DMS114 treated with DMSO at 0.1 percent for 48 hours (cell line): ENCODE data around the gene ITPA.

Source experiments
- DNase-seq: peaks from one replicate; lab custom pipeline; 2025; ENCODE audit not compliant: unreplicated experiment; lab: John Stamatoyannopoulos, UW

Gene ITPA

DNA sequence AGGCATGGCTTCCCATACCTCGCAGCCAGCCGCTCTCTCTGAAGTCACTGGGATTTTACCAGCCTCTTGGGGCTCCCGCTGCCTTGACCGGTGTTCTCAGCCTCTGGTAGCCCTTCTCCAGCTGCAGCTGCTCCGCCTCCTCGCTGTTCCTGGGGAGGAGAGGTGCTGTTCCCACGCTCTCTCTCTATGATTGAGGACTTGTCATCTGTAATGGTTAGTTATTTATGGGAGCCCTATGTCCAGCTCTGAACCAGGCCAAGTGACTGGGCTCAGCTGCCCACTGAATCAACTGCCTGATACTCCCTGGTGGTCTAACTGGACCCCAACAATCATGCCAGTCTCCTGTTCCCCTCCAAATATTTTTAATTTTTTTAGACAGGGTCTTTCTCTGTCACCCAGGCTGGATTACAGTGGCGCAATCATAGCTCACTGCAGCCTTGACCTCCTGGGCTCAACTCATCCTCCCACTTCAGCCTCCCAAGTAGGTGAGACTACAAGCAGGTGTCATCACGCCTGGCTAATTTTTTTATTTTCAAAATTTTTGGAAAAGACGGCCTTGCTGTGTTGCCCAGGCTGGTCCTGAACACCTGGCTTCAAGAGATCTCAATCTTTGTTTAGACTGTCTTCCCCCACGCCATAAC, 34.5 kb downstream of the ITPA start:
- DNase-seq: no peak

DNA sequence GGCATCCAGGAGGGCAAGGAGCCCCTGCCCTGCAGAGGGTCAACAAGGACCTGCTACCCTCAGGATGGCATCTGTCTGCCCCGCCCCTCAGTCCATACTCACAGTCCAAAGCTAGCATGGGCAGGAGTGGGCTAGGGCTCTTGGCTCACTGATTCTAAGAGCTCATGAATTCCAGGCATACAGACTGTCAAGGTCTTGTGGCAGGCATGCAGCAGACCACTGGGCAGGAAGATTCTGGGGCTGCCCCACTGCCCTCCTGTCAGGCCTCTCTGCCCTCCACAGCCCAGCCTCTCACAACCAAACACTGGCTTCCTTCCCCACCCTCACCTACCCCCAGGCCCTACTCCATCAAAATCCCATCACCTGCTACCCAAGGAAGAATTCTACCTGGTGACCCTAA, 35.3 kb downstream of the ITPA start:
- DNase-seq: no peak

DNA sequence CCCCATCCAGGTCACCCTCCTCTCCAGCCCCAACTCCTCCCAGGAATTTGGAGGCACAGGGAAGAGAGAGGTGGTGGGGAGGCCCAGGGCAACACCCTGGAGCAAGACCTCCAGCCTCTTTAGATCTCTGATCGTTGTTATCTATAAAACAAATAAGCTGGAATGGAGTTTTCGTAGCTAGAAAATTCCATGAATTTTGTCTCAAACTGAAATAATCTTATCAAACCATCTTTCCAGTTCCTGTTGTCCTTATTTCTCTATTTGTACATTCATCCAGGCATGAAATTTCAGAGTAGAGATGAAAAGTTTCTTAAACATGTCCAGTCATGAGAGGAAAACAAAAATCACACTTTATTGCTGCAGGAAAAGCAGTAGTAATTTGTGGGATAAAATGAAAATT, 35.9 kb downstream of the ITPA start:
- DNase-seq: no peak

DNA sequence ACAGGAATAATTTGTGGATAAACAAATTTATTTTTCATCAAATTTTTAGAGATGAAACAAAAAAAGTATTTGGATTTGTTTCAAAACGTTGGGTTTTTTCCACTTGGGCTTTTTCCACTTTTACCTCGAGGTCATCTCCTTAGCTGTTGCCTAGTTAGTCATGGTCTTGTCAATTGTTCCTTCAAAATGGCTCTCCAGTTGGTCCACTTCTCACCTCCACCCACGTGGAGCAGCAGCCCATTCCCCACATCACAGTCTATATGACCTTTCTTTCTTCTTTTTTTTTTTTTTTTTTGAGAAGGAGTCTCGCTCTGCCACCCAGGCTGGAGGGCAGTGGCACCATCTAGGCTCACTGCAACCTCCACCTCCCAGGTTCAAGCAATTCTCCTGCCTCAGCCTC, 36.4 kb downstream of the ITPA start:
- DNase-seq: no peak

DNA sequence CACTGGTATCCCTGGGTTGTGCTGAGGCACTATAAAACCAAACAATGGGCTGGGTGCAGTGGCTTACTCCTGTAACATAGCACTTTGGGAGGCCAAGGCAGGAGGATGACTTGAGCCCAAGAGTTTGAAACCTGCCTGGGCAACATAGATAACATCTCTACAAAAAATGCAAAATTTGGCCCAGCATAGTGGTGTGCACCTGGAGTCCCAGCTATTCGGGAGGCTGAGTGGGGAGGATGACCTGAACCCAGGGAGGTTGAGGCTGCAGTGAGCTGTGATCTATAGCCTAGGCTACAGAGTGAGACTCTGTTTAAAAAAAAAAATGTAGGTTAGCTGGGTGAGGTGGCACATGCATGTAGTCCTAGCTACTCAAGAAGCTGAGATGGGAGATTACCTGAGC, 37.4 kb downstream of the ITPA start:
- no peak for DNase-seq

DNA sequence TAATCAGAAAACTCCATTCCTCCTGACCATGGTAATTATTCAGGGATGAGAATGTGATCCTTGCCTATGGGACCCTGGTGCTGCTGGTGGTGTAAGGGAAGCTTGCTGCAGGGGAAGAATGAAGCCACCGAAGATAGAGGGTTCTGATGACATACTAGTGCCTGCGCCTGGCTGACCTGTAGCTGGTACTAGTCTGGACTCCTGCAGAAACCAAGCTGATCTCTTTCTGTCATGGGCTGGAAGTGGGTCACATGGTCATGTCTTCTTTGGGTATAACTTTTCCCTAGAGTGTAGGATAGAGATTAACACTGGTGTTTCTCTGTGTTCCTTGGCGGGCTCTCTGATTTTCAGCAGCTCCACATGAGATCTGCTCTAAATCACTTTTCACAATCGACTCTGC, 38.3 kb downstream of the ITPA start:
- no peak for DNase-seq

DNA sequence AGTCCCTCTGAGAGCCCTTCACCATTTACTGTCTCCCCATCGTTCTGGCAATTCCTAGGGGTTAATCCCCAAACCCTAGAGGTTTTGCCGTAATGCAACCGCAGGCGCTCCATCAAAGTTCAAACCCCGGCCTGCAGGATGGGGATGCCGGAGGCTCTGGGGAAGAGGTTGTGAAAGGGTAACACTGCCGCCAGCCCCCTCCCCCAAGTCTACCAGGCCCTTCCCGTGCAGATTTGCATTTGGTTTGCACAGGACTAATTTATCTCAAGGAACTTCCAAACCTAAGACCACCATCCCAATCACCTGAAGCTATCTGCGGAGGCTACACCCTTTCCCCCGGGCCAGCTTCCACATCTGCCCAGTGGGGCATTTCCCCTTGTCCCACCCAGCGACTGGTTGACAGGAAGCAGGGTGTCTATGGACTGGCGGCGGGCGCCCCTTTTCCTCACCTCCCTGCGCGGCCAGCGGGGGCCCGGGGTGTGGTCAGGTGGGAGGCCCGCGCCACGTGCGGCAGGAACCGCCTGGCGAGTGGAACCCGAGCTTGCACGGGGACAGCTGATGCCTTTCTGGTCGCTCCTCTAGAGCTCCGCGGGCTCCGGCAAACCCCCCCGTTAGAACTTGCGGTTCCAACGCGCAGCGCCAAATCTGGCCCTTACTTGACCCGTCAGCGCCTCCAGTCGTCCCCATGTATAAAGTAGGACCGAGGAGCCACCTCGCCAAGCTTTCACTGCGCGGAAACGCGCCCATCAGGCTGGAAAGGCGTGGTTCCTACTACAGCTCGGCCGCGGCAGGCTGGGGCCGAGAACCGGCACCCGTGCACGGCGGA, 39.1 kb downstream of the ITPA start:
- DNase-seq: no peak

DNA sequence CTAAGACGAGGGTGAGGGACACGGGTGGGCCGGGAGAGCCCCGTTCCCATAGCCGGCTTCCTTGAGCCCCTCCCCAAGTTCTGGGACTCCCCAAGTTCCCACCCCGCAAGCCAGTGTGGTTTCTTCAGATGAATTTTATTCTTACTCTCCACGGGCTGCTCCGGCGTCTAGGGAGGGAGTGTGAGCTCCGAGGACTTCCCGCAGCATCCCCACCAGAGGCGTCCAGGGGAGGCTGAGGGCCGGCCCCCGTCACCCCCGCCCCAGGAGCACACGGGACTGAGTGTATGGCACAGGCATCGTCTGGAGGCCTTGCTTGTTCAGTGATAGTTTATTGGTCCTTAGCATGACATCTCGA, 39.7 kb downstream of the ITPA start:
- DNase-seq: no peak

DNA sequence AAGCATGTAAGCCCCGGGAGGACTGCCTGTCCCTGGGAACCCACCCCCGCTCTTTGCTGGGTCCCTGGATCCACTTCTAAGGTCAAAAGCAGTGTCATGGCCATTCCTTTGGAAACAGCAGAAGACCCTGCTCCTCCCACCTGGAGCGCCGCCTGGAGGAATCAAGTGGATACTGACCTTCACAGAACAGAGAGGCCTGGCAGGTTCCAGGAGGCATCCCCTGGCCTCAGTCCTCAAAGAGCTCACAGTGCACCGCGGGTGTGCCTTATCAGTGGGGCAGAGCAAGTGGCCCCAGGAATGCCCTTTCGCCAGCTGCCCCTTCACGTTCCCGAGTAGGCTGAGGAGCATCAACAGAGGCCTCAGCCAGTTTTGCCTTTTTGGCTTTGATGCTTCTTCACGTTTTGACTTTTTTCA, 40.8 kb downstream of the ITPA start:
- DNase-seq: no peak

DNA sequence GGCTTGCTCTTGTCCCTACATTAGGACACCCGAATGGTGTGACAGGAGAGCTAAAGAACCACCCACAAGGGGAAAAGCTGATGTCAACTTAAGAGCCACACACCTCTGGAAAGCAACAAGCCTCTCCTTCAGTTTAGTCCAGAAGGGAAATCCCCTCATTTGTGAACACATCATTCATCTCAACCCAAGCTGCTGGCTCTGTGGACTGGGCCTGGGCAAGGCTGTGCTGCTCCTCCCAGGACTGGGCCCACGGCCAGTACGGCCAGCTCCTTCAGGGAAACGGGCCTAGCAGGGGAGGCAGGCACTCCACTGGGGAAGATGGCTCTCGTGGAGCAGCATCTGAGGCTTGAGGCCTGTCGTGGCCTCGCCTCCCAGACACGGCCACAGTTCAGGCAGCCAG, 42.5 kb downstream of the ITPA start:
- DNase-seq: no peak

DNA sequence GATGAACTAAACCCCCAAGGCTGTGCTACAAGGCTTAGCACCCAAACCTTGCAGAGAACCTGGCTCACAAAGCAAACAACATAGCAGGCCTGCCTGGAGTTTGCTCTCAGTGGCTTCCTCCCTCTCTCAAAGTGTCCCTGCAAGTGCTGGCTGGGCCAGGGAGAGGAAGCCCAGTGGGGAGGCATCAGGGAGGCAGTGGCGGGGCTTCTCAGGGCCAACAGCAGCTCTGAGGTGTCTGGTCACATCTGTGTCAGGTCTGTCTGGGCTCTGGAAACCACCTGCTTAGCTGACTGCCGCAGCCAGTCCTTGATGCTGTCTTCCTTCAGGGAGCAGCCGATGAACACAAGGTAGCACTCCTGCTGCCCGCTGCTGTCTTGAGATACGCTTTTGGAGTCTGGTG, 46.4 kb downstream of the ITPA start:
- DNase-seq: no peak

DNA sequence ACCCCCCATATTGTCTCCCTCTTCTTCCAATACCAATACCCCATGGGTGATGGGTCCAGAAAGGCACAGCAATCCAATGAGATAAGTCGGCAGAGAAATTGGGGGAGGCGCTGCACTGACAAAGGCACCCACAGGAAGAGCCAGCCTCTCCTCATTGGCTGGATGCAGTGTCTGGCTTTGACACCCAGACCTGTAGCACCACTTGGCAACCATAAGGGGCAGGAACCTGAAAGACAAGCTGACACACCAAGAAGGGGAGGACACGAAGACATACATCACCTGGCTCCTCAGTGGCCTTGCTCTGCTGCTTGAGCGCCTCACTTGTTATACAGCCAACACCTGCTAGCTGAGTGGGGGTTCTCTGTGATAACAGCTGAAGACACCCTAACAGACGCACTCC, 49.1 kb downstream of the ITPA start:
- no peak for DNase-seq

DNA sequence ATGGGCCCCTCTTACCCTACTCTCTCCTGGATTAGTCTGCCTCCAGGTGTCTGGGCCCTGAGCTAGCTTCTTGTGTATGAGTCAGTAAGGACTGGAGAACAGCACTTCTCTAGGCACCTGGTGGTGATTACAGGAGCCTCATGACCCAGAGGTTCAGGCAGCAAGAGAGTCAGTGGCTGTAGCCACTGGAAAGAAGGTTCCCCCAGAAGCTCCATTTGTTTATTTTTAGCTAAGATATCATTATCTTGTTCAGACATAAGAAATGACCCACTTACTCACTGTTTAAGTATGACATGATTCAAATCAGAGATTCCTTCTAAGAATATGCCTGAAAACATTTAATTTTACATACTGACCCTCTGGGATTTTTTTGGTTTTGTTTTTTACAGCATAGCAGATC, 53.3 kb downstream of the ITPA start:
- DNase-seq: no peak

DNA sequence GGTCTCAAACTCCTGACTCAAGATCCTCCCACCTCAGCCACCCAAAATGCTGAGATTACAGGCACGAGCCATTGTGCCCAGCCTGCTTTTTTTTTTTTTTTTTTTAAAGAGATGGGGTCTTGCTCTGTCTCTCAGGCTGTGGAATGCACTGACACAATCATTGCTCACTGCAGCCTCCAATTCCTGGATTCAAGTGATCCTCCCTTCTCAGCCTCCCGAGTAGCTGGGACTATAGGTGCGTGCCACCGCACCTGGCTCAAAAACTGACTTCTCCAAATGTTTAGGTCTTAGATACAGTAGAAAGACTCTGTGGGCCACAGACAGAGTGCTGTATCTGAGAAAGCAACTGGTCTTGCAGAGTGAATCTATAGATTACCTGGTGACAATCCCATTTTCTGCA, 60.8 kb downstream of the ITPA start:
- no peak for DNase-seq

DNA sequence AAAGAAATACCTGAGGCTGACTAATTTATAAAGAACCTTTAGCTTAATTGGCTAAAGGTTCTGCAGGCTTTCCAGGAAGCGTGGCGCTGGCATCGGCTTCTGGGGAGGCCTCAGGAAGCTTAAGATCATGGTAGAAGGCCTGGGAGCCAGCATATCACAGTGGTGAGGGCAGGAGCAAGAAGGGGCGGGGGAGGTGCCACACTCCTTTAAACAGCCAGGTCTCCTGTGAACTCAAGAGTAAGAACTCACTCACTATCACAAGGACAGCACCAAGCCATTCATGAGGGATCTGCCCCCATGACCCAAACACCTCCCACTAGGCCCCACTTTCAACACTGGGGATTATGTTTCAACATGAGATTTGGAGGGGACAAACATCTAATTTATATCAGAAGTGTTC, 64.1 kb downstream of the ITPA start:
- DNase-seq: no peak
